Right hindlimb (tissue), 1 donor: Measurements from ENCODE around the gene ANKRD11.
"Not testable (repeated sequence)": the region's sequence is repeated elsewhere in the genome, so short reads cannot be mapped to it uniquely, and the experiment has no call there.

Experiments
- DNase-seq: peaks from one replicate; pipeline ENCODE4 v3.0.0-alpha.2; 2018

ANKRD11 gene

GRCh38 chr16:89248196-89248982 is 242.0 kb downstream of the ANKRD11 start:
- DNase-seq: no peak

GRCh38 chr16:89247734-89248075 is 242.7 kb downstream of the ANKRD11 start:
- DNase-seq: not testable (repeated sequence)

- DNase-seq: peak; percentile 83
These were observed 243.2 kb downstream of the ANKRD11 start for GRCh38 chr16:89246903-89247733.

DNA sequence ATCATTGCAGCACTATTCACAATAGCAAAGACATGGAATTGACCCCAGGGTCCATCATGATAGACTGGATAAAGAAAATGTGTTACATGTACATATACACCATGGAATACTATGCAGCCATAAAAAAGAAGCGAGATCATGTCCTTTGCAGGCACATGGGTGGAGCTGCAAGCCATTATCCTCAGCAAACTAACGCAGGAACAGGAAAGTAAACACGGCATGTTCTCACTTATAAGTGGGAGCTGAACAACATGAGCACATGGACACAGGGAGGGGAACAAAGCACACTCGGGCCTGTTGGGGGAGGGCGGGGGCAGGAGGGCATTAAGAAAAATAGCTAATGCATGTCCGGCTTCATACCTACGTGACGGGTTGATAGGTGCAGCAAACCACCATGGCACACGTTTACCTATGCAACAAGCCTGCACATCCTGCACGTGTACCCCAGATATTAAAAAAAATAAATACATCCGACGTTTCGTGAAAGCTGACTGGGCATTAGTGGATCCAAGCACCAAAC is 243.9 kb downstream of the ANKRD11 start:
- DNase-seq: no peak

DNA sequence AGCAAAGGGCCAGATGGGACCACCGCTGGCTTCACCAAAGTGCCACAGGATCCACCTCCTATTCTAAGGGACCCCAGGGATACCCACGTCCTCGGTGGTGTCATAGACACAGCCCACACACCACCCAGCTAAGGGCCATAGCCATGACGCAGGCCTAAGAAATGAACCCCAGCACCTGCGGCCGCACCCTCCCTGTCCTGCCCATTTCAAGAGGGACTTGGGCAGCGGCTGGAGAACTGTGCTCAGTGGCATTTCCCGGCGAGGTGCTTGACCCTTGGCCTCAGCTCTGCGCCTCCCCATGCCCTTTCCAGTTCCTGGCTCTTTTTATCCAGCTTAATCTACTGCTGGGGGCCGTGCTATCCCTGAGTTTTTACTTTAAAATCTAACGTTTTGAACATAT is 245.6 kb downstream of the ANKRD11 start:
- no peak for DNase-seq

DNA sequence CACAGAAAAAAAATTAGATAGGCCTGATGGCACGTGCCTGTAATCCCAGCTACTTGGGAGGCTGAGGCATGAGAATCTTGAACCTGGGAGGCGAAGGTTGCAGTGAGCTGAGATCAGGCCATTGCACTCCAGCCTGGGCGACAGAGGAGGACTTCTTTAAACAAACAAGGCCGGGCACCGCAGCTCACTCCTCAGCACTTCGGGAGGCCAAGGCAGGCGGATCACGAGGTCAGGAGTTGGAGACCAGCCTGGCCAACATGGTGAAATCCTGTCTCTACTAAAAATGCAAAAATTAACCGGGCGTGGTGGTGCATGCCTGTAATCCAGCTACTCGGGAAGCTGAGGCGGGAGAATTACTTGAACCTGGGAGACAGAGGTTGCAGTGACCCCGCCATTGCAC is 246.1 kb downstream of the ANKRD11 start:
- not testable (repeated sequence) for DNase-seq

- no peak for DNase-seq
These were observed 246.7 kb downstream of the ANKRD11 start for GRCh38 chr16:89243664-89244063.

GRCh38 chr16:89242795-89243200 is 247.6 kb downstream of the ANKRD11 start:
- DNase-seq: no peak

GRCh38 chr16:89241187-89242007 is 249.0 kb downstream of the ANKRD11 start:
- DNase-seq: peak; percentile 82

GRCh38 chr16:89237733-89238132 is 252.6 kb downstream of the ANKRD11 start:
- DNase-seq: no peak

GRCh38 chr16:89233678-89234490 is 256.5 kb downstream of the ANKRD11 start:
- no peak for DNase-seq

DNA sequence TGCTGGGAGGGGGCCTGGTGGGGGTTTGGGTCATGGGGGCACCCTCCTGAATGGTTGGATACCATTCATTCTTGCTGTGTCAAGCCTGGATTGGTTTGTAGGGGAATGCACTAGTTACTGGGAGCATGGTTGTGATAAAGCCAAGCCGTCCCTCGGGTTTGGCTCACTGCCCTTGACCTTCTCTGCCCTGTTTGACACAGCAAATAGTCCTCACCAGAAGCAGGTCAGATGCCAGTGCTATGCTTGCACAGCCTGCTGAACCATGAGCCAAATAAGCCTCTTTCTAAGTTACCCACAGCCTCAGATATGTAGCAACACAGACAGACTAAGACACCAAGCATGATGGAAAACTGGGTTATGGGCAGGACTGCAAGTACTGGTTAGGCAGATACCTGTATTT is 258.3 kb downstream of the ANKRD11 start:
- no peak for DNase-seq

GRCh38 chr16:89230255-89230654 is 260.1 kb downstream of the ANKRD11 start:
- peak; percentile 85 for DNase-seq

- no peak for DNase-seq
These were observed 265.7 kb downstream of the ANKRD11 start for GRCh38 chr16:89224665-89225064.

DNA sequence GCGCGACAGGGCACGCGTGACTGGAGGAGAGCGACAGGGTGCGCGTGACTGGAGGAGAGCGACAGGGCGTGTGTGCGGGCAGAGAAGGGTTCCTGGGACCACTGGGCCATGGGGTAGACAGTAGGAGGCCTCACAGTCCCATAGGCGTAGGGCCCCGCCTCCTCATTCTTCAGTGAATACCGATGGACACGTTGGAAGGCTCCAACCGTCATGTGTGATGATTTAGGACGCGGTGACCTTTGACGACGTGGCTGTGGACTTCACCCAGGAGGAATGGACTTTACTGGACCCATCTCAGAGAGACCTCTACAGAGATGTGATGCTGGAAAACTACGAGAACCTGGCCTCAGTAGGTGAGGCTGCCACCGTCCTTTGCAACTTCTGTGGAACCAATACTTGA is 267.4 kb downstream of the ANKRD11 start:
- DNase-seq: no peak

DNA sequence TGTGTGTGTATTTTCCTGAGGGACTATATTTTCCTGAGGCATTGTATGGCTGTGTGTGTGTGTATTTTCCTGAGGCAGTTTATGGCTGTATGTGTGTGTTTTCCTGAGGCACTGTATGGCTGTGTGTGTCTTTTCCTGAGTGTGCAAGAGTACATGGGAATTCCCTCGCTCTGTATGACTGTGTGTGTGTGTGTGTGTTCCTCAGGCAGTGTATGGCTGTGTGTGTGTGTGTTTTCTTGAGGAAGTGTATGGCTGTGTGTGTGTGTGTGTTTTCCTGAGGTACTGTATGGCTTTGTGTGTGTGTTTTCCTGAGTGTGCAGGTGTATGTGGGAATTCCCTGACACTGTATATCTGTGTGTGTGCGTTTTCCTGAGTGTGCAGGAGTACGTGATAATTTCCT is 268.8 kb downstream of the ANKRD11 start:
- DNase-seq: no peak

GRCh38 chr16:89219365-89219764 is 271.0 kb downstream of the ANKRD11 start:
- DNase-seq: no peak
